Lung (tissue), 12 donors: ENCODE data around the gene PDGFC. TPM values are rescaled to one million over a fixed set of nuclear protein-coding genes. Genes with fewer than 3 reads are reported as not detected.

Experiments
- ATAC-seq: fragments of 200-7000 bp; cut with Tn5 transposase; one replicate; pipeline ENCODE4 v1.9.1; 2020; ENCODE audit warnings: moderate number of reproducible peaks; ENCODE audit not compliant: insufficient read depth, low FRiP score
- DNase-seq, 3 donors: peaks; one replicate each; pipeline ENCODE4 v3.0.0-alpha.2; 2013 to 2017
- H3K27ac ChIP-seq, 2 donors: one replicate each; pipeline ENCODE4 v1.5.1; 2013; ENCODE audit warnings: mild to moderate bottlenecking in 2 of 2, moderate library complexity in 2 of 2, control low read depth in 1 of 2, inconsistent platforms in 1 of 2, low read depth in 1 of 2, low read length in 1 of 2
- H3K27me3 ChIP-seq, 3 donors: one replicate each; pipeline ENCODE4 v1.5.1; 2013; ENCODE audit warnings: low read length in 2 of 3; ENCODE audit not compliant: control insufficient read depth in 3 of 3, insufficient read depth in 3 of 3
- H3K36me3 ChIP-seq, 4 donors: one replicate each; pipeline ENCODE4 v1.5.1; 2013; ENCODE audit warnings: low read length in 4 of 4, mild to moderate bottlenecking in 1 of 4, moderate library complexity in 1 of 4; ENCODE audit not compliant: control insufficient read depth in 4 of 4, insufficient read depth in 4 of 4
- H3K4me1 ChIP-seq, 5 donors: one replicate each; pipeline ENCODE4 v1.5.1; 2013; ENCODE audit warnings: low read length in 5 of 5, mild to moderate bottlenecking in 2 of 5, moderate library complexity in 1 of 5; ENCODE audit not compliant: control insufficient read depth in 5 of 5, insufficient read depth in 5 of 5
- H3K4me3 ChIP-seq: one replicate; pipeline ENCODE4 v1.5.1; 2013; ENCODE audit warnings: mild to moderate bottlenecking, control low read depth, moderate library complexity
- H3K9ac ChIP-seq, 2 donors: one replicate each; pipeline ENCODE4 v1.5.1; 2013; ENCODE audit warnings: low read length in 2 of 2, control low read depth in 1 of 2; ENCODE audit not compliant: insufficient read depth in 1 of 2
- H3K9me3 ChIP-seq, 4 donors: one replicate each; pipeline ENCODE4 v1.5.1; 2013; ENCODE audit warnings: low read length in 3 of 4, mild to moderate bottlenecking in 1 of 4, moderate library complexity in 1 of 4; ENCODE audit not compliant: control insufficient read depth in 4 of 4, insufficient read depth in 3 of 4
- WGBS, 2 donors: extraction: QIAGEN DNeasy Blood & Tissue Kit; methylation state at CpG; one replicate each; pipeline ENCODE4 v1.1.7; 2013; 5-methylcytosine and 5-hydroxymethylcytosine counted together
- polyA plus RNA-seq, 2 donors: library from polyadenylated mRNA; stranded (reverse); fragments of 200-250 nt; gene quantifications; one replicate each; pipeline ENCODE4 v1.2.1, GENCODE V29; 2013
- total RNA-seq, 2 donors: library from RNA; depleted of rRNA in 1 of 2; stranded (reverse); fragments of >200 nt in 1 of 2; gene quantifications; one replicate each; pipeline ENCODE4 v1.2.1, GENCODE V29; 2014 to 2021
- TF ChIP-seq, protein P1 (sequence below): IDR thresholded peaks from 2 replicates; pipeline ENCODE4 v1.5.1; 2012; ENCODE audit warnings: mild to moderate bottlenecking; ENCODE audit errors: control extremely low read depth, extremely low read depth
- donor health status: control.
- donor health status: control.
- donor health status: Bipolar disorder and iron deficiency.
- donor health status: healthy.
- donor health status: DM: yes; HTN: yes; CAD: no.

PDGFC gene
- total and polyA plus RNA-seq, 4 donors = 4.5 to 56.0 (median 11.7) TPM

DNA sequence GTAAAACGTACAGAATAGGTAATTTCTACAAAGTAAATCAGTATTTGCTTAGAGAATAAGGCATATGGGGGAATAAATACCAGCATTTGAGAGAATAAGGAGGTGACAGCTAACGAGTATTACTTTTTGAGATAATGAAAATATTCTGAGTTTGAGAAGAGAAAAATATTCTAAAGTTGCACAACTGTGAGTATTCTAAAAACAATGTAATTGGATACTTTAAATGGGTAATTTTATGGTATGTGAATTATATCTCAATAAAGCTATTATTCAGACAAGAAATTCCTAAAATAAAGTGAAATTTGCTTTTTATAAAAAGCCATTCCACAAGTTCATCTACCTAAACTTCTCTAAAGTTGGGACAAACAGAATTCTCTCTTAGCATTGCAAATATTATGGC is 62.6 kb downstream of the PDGFC start:
- Histone ChIP-seq H3K9ac (no peak overlapping the region), H3K36me3 (no peaks in the 10 kb centered on the region), H3K27ac (no peak overlapping the region), H3K27me3 (no peaks in the 10 kb centered on the region), H3K4me1 (peaks cover 0 to 3% (median 0%) of the 10 kb centered on the region in 5 donors), H3K4me3 (no peak overlapping the region), H3K9me3 (peaks cover 0 to 2% (median 0%) of the 10 kb centered on the region in 4 donors)
- TF ChIP-seq, protein P1, sequence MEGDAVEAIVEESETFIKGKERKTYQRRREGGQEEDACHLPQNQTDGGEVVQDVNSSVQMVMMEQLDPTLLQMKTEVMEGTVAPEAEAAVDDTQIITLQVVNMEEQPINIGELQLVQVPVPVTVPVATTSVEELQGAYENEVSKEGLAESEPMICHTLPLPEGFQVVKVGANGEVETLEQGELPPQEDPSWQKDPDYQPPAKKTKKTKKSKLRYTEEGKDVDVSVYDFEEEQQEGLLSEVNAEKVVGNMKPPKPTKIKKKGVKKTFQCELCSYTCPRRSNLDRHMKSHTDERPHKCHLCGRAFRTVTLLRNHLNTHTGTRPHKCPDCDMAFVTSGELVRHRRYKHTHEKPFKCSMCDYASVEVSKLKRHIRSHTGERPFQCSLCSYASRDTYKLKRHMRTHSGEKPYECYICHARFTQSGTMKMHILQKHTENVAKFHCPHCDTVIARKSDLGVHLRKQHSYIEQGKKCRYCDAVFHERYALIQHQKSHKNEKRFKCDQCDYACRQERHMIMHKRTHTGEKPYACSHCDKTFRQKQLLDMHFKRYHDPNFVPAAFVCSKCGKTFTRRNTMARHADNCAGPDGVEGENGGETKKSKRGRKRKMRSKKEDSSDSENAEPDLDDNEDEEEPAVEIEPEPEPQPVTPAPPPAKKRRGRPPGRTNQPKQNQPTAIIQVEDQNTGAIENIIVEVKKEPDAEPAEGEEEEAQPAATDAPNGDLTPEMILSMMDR = no peak
- ATAC-seq (no peak), DNase-seq (no peak)
- 67 to 71% methylated on average over 2 of the region's 2 CpGs for WGBS, 2 donors

DNA sequence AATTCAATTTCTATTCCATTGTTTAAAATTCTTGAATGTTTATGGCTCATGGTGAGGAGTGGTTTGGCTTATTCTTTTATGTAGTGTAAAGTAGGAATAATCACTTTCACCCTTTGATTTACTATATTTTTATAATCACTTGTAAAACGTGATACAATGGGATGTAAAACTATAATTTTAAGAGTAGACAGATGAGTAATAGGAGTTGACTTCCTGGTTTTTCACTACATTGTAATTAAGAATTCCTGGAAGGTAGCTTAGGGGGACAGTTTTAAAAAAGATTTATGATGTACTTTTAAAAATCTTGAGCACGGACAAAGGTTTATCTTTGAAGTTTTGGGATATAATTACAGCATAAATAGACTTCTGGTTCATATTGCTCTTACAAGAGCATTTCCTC is 65.3 kb downstream of the PDGFC start:
- Histone ChIP-seq H3K4me3 (no peak overlapping the region), H3K9ac (no peak overlapping the region), H3K9me3 (no peaks in the 10 kb centered on the region), H3K4me1 (peaks cover 0 to 3% (median 0%) of the 10 kb centered on the region in 5 donors), H3K27me3 (no peaks in the 10 kb centered on the region), H3K27ac (no peak overlapping the region), H3K36me3 (no peaks in the 10 kb centered on the region)
- ATAC-seq (no peak), DNase-seq (no peak)
- 28 to 35% methylated on average over 2 of the region's 2 CpGs for WGBS, 2 donors
- TF ChIP-seq, protein P1 = no peak

DNA sequence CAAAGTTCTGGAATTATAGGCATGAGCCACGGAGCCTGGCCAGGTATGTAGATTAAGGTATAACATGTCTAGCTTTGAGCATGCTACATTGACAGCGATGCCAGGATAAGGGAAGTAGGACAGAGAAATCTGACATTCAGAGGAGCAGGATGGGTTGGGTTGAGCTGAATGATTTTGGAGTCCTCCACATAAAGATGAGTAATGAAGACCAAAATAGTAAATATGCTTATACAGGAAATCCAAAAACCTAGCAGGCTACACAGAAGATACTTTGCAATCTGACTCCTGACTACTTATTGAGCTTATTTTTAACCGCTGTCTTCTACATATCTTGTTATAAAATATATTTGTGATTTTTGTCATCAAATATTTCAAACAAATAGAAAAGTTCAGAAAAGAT is 69.7 kb downstream of the PDGFC start:
- DNase-seq = no peak
- H3K9ac ChIP-seq = no peak overlapping the region

More for the DNA sequence above, 69.7 kb downstream of the PDGFC start:
- Histone ChIP-seq H3K4me1 (peaks cover 0 to 3% (median 0%) of the 10 kb centered on the region in 5 donors), H3K27ac (no peak overlapping the region), H3K27me3 (no peaks in the 10 kb centered on the region), H3K9me3 (no peaks in the 10 kb centered on the region), H3K4me3 (no peak overlapping the region), H3K36me3 (no peaks in the 10 kb centered on the region)
- WGBS, 2 donors = 80 to 83% methylated on average over 3 of the region's 3 CpGs
- TF ChIP-seq, protein P1 = no peak
- ATAC-seq = no peak
